Measurements from ENCODE around the gene RNLS.
A peak's percentile ranks its signal among the peaks of the same experiment; 100 is the strongest.

Gene RNLS

DNA sequence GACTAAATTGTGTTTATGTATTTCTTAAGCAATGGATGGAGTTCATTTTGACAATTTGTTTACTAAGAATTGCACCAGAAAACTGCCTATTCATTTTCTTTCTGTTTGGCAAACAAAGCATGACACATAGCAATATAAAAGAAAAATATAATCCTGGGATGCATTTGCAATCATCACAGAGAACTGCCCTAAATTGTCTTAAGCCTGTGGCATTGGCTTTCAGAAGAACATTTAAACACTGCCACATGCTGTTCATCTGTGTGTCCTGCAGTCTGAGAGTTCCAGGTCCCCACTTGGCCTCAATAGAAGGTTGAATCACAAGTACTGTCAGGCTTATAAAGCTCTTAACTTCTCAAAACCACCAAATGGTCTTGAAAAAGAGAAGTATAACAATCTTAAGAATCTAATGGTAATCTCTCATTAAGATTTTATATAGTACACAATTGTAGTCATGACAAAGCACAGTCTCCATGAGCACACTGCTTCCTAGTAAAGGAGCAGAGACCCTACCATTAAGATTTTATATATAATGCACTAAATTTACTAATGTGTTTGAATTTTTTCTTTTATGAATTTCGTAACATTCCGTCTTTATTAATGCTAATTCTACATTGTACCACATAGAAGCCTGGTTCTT is 29.9 kb downstream of the RNLS start:
- peak; percentile 74 for DNase-seq (ENCODE audit: low spot score)

DNA sequence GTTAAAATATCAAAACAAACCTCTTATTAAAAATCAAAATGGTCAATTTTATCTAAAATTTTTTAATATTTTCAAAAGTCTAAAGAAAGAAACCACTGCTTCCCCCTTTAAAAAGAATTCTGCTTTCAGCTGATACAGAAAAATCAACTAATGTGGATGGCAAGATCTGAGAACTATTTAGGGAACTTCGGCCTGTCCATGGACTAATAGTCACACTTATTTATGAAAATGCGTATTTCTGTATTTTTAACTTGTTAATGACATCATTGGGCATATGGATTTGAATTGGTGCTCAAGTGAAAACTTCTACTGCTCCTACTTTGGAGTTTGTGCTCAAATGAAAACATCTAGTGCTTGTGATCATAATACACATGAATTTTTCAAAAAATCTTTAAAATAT is 31.9 kb downstream of the RNLS start:
- DNase-seq (ENCODE audit: low spot score): no peak

DNA sequence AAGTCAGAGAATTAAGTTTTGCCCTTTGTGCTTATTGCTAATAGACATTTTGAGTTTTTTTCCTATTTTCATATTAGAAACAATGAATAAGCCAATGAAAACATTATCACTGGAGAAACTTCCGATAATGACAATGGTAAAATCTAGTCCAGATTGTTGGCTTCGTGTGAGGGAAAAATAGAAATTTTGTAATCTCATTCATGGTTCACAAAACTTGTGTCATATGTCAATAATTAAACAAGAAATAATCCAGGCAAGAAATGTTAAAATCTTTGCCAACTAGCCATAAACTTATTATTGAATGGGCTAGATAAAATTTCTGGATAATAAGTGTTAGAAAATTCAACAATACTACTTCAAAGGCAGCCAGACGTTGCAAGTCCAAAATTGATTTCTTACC is 36.6 kb downstream of the RNLS start:
- no peak for DNase-seq (ENCODE audit: low spot score)

DNA sequence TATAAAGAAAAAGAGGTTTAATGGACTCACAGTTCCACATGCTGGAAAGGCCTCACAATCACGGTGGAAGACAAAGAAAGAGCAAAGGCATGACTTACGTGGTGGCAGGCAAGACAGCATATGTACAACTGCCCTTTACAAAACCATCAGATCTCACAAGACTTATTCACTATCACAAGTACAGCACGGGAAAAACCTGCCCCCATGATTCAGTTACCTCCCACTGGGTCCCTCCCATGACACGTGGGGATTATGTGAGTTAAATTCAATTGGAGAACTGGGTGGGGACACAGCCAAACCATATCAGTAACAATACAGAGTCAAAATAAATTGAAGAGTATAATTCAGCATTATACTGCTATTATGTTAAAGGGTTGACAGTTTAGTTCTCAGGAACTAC is 37.8 kb downstream of the RNLS start:
- DNase-seq (ENCODE audit: low spot score): no peak

DNA sequence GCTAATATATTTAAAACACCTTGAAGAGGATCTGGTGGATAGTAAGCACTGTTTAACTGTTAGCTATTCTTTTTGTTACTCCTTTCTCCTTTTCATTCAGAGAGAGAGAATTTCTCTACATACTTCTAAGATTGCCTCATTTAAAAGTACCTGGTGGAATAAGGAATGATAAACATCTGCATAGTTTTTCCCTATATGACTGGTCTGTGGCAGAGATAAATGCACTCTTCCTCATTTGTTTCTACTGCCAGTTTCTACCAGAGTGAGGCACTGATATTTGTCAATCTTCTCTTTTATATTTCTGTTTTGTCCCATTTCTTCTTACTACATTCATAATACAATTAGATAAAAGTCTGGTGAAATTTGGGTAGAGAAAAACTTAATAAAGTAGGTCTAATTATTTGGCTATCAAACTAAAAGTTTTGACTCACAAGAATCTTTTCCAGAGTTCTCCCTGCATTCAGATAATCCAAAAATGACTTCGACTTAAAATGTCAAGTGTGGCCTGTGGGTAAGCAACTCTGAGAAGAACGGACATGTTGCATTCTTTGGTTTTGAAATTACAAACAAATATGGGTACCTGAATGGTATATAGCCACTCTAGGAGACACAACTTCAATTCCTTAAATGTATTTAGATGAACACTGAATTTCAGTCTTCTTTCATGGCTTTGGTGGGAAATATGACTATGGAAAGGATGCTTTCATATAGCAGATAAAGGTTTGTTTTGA is 38.8 kb downstream of the RNLS start:
- DNase-seq (ENCODE audit: low spot score): no peak

DNA sequence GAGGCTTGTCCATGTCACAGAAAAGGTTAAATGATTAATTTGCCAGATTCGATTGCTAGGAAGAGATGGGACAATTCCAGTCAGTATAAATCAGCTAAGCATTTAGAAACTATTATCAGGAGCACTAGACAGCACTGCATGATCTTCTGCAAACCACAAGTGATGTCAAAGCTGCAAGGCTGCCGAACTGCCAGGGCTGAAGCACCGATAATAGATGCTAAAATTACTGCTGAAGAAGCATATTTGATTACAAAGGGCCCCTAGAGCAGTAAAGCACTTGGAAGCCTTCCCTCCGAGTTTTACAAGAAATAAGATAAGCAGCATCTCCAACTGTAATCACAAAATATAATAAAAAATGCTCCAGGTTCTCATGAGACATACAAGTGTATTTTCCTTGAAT is 40.6 kb downstream of the RNLS start:
- DNase-seq (ENCODE audit: low spot score): no peak

DNA sequence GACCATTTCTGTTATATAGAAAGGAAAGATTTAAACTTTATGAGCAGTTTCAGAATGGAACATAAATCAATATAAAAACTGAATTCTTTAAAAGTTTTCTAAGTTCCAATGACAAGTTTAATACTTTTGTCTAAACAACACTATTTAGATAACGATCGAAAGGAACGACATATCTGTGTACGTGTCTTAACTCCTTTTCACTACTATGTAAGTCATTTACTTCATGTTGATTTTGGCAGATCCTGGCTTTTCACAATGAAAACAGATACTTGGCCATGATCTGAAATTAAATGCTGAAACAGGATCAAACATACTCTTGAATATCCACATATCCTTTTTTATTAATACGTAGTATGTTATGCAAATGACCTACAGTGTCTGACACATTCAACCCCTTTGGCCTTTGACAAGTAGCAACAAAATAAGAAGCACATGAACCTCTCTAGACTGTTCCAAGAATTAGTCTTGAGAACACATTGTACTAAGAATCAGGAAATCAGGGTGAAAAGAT is 41.9 kb downstream of the RNLS start:
- no peak for DNase-seq (ENCODE audit: low spot score)

DNA sequence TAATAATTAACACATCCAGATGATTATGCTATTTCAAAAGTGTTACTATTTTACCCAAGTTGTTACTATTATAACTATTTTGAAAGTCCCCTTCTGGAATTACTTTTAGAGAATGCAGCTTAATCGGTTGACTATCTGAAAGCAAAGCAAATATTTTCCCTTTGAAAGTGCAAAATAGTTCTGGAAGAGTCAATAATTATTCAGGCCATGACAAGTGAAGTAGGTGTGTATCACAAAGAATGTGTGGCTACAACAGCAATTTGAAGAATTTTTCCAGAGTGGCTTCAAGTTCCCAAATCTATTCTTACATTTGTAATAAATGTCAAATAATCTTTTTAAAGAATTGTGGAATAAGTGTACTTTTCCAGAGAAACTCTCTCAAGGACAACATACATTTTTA is 42.8 kb downstream of the RNLS start:
- DNase-seq (ENCODE audit: low spot score): no peak

DNA sequence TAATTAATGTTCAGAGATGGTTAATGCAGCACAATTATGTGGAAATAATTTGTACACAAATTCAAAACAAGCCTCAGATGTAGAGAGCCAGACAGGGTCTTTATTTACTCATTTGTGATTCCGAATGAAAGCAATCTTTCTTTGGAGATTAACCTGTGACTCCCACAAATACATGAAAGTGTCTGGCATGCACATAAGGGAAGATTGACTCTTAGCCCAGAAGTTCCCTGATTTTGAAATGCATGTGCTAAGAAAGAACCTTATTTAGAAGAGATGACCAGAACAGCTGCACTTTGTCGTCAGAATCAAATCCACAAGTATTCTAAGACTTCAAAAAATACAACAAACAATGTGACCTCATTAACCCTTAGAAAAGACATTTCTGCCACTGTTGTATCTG is 45.1 kb downstream of the RNLS start:
- DNase-seq (ENCODE audit: low spot score): peak; percentile 28

DNA sequence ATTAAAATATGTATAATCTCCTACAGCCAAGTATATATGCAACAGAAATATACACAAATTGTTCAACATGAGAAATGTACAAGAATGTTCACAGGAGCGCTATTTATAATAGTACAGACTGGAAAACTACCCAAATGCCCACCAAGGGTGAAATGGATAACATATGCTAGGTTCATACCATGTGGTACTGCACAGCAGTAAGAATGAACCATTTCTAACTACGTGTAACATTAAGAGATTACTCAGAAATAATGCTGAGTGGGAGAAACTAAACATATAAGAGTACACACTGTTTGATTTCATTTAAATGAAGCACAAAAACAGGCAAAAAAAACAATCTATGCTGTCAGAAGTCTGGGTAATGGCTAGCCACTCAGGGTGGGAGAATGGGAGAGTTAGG is 45.8 kb downstream of the RNLS start:
- no peak for DNase-seq (ENCODE audit: low spot score)

DNA sequence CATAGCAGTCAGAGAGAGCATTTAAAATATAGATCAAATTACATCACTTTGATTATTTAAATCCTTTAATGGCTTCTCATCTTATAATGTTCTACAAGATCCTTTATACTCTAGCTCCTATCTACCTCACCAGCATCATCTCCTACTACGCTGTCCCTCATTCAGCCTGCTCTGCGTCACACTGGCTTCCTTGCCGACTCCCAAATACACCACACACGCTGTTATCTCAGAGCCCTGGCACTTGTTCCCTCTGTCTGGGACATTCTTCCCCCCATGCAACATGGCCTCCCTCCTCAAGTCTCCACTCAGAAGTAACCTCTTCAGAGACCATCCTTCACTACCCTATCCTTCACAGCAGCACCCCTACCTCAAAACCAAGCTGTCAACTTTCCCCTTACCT is 46.7 kb downstream of the RNLS start:
- DNase-seq (ENCODE audit: low spot score): no peak

DNA sequence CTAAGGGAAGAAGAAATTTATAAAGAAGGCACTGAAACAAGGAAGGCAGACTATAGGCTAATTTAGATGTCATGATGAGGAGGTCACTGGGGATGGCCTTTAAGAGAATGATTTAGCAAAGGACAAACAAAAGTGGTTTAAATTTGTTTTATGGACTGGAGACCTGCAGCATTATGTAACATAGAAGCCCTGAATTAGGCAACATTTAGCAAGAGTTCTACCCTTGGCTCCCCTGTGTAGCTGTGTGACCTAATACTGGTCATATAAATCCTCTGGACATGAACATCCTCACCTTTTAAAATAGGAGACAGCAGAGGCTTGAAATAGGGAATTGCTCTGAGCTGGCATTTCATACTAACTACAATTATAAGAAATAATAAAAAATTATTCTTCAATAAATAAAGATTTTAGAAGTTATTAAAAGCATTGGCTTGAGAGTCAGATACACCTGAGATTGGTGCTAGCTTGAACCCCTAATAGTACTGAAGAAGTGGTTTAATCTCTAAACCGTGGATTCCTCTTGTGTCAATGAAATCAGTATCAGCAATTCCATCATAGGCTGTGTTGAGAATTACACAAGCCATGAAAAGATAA is 48.9 kb downstream of the RNLS start:
- no peak for DNase-seq (ENCODE audit: low spot score)

DNA sequence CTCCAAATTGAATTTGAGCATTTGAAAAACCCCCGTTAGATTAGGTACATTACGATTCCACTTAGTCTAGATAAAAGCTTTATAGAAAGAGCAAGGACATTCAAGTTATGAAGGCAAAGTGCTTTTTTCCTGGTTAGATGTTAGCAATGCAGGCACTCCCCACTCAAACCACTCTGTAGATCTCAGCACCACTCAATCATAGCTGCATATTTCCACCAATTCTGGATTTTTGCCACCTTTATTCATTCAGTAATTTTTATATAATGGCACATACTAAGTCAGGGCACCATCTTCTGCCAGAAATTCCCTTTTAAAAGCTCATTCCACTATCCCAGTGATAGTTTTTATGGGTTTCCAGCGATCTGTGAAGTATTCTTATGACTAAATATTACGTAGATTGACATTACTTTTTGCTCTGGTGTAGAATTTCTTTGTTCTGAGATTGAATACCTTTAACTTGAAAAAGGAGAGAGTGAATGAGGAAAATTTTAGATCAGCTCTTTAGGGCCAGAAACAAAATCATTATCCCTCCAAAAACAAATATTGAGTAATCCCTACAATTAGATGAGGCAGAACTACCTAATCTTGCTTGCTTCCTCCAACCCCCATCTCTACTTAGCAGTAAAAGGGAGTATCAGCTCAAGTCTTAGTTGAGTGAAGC is 51.6 kb downstream of the RNLS start:
- DNase-seq (ENCODE audit: low spot score): no peak

DNA sequence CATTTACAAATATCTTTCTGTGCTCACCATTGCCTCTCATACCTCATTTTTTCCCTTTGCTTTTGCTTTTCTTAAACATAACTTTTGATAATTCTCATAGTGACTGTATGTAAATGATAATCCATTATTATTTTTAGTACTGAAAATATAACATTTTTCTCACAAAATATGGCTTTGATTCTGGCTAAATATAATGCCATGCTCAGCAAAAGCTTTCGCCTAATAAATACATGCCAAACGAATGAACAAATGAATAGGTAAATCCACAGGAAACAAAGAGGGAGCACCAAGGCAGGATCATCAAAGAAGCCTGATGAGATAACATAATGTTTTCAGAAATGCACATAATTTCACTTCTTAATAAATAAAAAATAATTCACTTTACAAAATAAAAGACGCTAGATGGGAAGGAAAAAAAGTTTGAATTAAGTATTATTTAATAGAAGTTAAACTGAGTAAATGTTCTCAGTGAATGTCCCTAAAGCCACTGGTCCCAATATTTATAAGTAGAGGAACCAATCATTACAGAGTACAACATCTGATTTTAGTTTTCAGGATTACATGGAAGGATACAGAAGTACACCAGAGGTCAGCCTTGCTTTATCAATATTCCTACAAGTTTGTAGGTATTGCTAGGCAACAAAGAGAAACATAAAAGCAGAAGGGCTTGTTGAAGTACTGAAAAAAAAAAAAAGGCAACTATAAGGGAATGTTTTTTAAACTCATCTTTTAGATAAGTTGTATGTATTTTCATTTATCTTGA is 52.3 kb downstream of the RNLS start:
- no peak for DNase-seq (ENCODE audit: low spot score)

DNA sequence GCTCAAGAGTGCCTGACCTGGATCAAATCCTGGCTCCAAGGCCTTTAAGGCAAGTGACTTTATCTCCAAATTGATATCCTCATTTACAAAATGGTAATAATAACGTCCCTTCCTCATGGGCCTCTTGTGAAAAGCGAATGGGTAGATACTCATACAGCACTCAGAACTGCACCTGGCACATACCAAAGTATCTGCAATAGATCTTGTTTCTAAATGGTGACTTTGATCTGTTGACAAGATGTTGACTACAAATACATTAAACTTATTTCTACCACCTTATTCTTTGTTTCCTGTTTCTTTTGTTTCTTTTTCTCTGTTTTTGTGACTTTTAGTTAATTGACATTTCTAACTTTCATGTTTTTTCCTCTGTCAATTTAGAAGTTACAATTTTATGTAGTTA is 53.0 kb downstream of the RNLS start:
- no peak for DNase-seq (ENCODE audit: low spot score)

DNA sequence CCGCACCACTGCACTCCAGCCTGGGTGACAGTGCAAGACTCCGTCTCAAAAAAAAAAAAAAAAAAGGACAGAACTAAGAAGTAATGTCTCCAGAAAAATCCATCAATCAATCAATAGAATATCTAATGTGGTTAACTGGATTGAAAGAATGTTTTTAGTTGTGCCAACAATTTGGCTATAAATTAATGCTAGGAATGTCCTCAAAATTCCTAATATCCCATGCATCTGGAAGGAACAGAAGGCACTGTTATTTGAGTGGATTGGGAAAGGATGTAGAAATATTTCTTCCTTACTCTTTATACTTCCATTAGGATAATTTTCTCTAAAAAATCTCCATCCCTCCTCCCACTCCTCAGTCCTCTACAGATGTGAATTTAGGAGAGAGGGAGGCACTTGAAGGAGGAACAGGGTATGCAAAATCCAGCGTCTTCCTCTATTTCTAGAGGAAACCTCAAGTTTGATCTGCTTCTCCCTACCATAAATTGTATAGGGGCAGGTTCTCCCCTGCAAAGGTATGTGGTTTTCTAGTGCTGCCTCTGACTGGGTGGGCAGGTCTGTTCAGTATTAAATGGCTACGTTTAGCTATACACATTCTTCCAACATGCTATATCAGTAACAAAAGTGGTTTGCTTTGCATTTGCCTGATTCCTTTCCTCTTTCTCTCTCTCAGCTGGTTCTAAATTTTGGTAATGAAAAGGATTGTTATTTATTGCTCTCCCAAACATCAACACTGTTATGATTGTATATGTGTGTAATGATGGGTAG is 54.1 kb downstream of the RNLS start:
- DNase-seq (ENCODE audit: low spot score): peak; percentile 33

DNA sequence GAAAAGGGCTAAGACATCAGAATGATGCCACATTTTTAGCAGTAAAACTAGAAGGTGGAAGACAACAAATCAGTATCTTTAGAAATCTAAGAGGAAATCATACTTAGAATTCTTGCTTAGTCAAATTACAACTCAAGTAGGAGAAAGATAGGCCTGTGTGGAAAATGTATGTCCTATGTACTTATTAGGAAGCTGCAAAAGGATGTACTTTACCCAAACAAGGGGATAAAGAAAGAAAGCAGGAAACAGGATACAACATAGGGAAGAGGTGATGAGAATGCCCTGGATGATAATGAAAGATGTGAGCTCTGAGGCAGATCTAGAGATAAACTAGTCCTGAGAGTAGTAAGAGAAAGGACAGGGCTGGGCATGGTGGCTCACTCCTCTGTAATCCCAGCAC is 54.9 kb downstream of the RNLS start:
- peak; percentile 4 for DNase-seq (ENCODE audit: low spot score)

DNA sequence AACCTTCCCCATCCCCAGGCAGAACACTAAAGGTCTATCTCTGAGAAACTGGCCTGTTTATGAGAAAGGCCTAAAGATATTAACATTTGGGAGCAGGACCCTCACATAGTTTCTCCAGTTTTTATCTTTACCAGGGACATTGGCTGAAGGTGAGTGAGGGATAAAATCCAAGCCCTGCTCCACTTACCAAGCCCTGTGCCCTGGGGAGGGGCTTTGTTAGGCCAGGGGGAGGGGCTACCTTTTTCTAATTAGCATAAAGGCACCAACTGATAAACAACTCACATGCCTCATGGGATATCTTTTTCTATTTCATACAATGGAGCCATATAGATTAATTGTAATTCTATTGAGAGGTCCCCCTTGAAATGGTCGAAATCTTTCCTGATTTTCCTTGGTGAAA is 55.9 kb downstream of the RNLS start:
- DNase-seq (ENCODE audit: low spot score): no peak

DNA sequence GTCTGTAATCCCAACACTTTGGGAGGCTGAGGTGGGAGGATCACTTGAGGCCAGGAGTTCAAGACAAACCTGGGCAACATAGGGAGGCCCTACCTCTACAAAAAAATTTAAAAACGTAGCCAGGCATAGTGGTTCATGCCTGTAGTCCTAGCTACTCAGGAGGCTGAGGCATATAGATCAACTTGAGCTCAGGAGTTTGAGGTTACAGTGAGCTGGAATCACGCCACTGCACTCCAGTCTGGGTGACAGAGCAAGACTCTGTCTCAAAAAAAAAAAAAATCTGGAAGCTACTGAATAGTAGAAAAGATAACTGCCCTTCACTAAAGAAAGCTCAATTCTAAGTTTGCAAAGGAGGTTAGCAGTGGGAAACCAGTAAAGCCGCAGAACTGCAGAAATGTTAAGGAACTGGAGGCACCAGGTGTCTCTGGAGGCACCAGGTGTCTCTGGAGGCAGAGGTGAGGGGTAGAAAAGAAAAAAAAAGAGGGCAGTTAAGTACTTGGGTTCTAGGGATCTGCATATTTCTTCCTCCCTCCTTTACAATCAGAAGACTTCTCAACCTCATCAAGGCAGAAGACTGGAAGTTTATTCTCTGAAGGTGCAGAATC is 56.5 kb downstream of the RNLS start:
- no peak for DNase-seq (ENCODE audit: low spot score)

DNA sequence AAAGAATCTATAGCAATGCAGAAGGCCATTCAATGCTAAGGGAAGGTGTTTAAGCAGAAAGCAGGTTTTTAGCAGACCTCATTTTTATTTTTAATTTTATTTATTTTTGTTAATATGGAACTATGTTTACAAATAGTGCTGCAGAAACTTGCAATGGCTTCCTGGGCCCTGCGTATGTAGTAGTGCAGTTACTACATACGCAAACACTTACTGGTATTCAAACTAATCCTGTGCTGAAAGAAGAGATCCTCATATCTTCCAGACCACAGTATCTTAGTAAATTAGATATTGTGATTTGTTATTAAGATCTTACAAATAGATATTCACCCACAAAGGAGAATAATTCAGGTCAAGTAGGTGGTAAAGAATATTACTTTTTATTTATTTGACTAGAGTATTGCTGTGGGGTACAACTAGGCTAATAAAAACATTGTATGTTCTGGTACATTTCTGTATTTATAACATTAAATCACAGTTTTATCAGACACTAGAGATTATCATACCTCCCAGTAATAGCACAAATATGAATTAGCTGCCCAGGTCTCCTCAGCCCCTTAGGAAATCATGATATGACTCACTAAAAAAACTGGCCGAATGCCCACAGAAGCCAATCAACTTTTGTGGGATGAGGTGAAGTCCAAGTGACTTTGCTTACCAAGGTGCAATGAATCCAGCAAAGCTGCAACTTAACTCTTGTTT is 57.6 kb downstream of the RNLS start:
- peak; percentile 6 for DNase-seq (ENCODE audit: low spot score)

Data from GM03348 (cell line).